ENCODE data around the gene PDZD2.

Gene PDZD2

GRCh38 chr5:32088214-32088613, 449.3 kb downstream of the PDZD2 start:
- no peak for DNase-seq

GRCh38 chr5:32089146-32090000, 450.4 kb downstream of the PDZD2 start:
- DNase-seq: no peak

- no peak for DNase-seq
Observed at GRCh38 chr5:32090026-32090754, 451.3 kb downstream of the PDZD2 start.

GRCh38 chr5:32090755-32091128, 451.8 kb downstream of the PDZD2 start:
- no peak for DNase-seq

GRCh38 chr5:32092938-32093812, 454.2 kb downstream of the PDZD2 start:
- DNase-seq: peak; percentile 75

- no peak for DNase-seq
Observed at GRCh38 chr5:32094691-32095090, 455.8 kb downstream of the PDZD2 start.

GRCh38 chr5:32095261-32095671, 456.3 kb downstream of the PDZD2 start:
- DNase-seq: no peak

GRCh38 chr5:32096891-32097595, 458.1 kb downstream of the PDZD2 start:
- no peak for DNase-seq

- DNase-seq: no peak
Observed at GRCh38 chr5:32098291-32098690, 459.4 kb downstream of the PDZD2 start.

- DNase-seq: no peak
Observed at GRCh38 chr5:32098890-32099310, 460.0 kb downstream of the PDZD2 start.

- DNase-seq: no peak
Observed at GRCh38 chr5:32099486-32100035, 460.6 kb downstream of the PDZD2 start.

GRCh38 chr5:32100230-32100629, 461.3 kb downstream of the PDZD2 start:
- no peak for DNase-seq

GRCh38 chr5:32100691-32101302, 461.9 kb downstream of the PDZD2 start:
- no peak for DNase-seq

GRCh38 chr5:32102254-32102986, 463.5 kb downstream of the PDZD2 start:
- DNase-seq: no peak

GRCh38 chr5:32103521-32103920, 464.6 kb downstream of the PDZD2 start:
- DNase-seq: no peak

GRCh38 chr5:32107291-32107690, 468.4 kb downstream of the PDZD2 start:
- no peak for DNase-seq

- DNase-seq: no peak
Observed at GRCh38 chr5:32108167-32108566, 469.2 kb downstream of the PDZD2 start.

GRCh38 chr5:32109236-32109635, 470.3 kb downstream of the PDZD2 start:
- no peak for DNase-seq

GRCh38 chr5:32110111-32110696, 471.3 kb downstream of the PDZD2 start:
- DNase-seq: no peak

- no peak for DNase-seq
Observed at GRCh38 chr5:32115985-32116384, 477.1 kb downstream of the PDZD2 start.
